DMS 273 treated with DMSO at 0.1 percent for 48 hours (cell line): Measurements from ENCODE around the gene MYH9.
"Not testable (repeated sequence)": the region's sequence is repeated elsewhere in the genome, so short reads cannot be mapped to it uniquely, and the experiment has no call there.

ENCODE experiments used
- DNase-seq: peaks from one replicate; lab custom pipeline; 2025; lab: John Stamatoyannopoulos, UW

The MYH9 gene

DNA sequence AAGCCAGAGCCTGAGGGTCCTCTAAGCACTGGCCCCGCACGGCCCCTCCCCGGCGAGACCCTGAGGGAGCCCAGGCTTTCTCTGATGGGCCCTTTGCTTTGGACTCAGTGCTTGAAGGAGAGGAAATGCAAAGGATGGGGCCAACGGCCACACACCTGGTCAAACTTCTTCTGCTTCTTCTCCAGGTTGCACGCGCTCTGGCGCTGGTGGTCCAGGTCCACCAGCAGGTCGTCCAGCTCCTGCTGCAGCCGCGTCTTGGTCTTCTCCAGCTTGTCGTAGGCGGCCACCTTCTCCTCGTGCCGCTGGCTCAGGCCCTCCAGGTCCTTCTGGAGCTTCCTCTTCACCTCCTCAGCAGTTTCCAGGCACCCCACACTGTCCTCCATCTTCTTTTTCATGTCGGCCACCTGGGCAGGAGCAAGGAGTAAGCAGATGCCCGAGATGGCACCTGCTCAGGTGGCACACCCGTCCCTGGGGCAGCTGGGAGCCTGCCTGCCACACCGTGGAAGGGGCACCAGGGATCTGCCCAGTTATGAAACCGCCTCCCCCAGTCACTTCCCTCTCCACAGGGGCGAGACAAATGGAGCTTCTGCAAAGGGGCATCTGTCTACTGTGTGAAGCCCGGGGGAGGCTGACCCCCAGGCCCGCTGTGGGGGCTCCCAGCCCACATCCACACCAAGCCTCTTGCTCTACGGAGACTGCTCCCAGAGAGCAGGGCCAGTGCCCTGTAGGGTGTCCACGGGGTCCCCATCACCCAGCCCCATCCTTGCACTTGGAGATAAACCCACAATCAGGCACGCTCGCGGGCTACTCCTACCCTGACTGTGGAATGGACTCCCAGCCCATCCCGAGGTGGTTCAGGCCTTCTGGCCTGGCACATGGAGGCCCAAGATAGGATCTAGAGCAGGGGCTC lies 95.7 kb downstream of the MYH9 start:
- no peak for DNase-seq

DNA sequence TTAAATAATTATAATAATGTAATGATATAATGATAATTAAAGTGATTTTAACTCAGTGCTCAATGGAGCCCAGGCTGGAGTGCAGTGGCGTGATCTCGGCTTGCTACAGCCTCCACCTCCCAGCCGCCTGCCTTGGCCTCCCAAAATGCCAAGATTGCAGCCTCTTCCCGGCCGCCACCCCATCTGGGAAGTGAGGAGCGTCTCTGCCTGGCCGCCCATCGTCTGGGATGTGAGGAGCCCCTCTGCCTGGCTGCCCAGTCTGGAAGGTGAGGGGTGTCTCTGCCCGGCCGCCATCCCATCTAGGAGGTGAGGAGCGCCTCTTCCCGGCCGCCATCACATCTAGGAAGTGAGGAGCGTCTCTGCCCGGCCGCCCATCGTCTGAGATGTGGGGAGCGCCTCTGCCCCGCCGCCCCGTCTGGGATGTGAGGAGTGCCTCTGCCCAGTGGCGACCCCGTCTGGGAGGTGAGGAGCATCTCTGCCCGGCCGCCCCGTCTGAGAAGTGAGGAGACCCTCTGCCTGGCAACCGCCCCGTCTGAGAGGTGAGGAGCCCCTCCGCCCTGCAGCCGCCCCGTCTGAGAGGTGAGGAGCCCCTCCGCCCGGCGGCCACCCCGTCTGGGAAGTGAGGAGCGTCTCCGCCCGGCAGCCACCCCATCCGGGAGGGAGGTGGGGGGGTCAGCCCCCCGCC lies 97.2 kb downstream of the MYH9 start:
- not testable (repeated sequence) for DNase-seq

DNA sequence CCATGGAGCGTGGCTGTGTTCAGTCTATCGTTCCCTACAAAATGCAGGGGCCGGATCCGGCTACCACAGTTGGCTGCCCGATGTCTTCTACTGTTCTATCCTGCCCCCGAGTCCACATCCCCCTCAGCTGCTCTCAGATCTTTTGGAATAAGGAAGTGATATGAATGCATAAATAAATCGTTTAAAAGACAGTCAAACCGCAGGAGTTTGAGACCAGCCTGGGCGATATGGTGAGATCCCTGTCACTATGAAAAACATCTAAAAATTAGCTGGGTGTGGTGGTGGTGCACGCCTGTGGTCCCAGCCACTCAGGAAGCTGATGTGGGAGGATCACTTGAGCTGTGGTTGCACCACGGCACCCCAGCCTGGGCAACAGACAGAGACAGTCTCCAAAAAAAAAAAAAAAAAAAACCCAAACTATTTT lies 97.8 kb downstream of the MYH9 start:
- DNase-seq: not testable (repeated sequence)

DNA sequence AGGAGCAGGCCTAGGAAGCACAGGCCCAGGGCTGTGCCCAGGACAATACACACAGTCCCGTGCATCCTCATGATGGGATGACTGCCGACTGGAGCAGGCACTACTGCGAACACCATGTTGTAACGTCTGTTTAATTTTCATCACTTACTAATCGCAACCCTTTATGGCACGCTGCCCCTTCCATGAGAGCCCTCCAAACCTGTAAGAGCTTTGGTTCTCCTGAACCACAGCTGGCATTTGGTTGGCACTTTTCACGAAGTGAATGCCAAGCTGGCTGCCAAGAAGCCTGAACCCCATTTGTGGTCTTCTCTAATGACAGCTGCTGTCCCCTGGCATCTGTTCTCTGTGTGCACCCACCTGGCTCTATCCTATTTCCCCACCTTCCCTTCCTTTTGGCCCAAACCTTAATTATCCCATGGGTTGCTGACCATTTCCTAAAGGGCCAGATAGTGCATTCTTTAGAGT lies 98.3 kb downstream of the MYH9 start:
- no peak for DNase-seq

DNA sequence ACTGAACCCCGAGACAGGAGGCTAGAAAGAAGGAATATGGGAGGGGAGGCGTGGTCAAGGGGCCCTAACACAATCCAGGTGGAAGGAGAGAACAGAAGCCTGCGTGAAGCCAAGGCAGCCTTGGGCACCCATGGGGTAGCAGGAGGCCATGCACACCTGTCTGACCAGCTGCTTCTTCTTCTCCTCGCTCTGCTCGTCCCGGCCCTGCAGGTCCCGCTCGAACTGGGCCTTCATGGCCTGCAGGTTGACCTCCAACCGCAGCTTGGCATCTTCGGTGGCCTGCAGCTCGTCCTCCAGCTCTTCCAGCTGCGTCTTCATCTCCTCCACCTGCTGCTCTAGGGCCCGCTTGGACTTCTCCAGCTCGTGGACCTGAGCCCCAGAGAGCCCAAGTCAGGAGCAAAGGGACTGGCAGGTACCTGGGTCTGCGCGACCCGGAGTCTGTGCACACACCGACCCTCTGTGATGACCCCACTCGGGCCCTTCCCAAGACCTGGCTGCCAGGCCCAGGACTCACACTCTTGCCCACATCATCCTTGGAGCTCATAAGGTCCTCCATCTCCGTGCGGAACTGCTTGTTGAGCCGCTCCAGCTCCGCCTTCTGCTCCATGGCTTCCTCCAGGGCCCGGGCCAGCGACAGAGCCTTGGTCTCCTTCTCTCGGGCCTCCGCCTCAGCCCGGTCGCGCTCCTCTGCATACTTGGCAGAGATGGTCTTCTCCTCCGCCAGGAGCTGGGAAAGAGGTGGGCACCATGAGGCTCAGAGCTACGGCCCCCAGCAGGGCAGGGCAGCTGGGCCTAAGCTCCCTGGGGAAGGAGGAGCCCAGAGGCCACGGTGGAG lies 99.0 kb downstream of the MYH9 start:
- DNase-seq: no peak

DNA sequence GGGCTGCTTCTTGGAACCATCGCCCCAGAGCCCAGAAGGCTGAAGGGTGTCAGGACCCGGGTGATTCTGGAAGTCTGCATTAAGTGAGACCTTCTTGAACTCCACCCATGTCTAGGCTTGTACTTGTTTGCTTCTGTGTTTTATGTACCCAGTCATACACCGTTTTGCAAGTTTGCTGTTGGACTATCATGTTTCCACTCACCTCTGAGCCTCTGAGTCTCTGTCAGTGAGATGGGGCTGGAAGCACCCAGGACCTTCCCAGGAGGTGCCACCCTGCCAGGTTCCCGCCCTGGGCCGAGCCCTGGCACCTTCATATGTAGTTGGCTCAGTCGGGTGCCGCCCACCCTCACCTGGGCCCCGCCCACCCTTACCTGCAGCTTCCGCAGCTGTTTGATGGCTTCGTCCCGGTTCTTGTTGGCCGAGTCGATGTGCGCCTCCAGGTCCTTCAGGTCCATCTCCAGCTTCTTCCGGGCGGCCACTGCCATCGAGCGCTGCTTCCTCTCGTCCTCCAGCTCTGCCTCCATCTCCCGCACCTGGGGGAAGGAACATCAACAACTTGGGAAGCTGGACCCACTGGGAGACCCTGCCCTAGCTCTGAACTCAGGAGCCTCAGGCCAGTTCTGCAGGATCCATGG lies 99.8 kb downstream of the MYH9 start:
- DNase-seq: no peak

DNA sequence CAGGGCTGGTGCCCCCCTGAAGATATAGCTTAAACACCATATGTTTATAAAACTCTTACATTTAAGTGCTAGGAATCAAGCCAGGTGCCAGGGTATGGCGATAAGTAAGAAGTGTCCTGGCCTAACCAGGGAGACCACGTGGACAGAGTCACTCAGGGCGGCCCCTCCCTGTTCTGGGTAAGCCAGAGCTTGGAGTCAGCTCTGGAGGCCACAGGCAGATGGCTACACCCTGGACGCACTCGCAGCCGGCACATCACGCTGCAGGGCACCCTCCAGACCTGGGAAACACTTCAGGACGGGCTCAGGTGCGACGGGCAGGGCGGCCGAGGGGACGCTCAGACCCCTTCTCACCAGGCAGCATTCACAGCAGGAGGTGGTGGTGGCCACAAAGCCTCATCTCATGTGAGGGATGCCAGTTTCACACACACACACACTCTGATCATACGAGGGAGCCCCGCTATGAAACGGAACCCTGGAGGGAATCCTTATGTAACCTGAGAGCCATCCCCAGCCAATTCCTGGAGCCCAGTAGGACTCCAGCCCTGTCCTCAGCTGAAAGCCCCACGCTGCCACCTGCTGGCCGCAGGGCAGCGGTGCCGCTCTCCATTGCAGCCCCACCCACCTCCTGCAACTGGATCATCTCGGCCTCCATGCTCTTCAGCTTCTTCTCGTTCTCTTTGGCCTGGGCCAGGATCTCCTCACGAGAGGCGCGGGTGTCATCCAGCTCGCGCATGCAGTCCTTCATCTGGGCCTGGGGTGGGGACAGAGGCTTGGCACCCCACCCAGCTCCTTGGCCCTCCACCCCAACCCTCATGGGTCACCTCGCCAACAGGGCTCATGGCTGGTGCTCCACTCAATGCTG lies 101.4 kb downstream of the MYH9 start:
- no peak for DNase-seq

DNA sequence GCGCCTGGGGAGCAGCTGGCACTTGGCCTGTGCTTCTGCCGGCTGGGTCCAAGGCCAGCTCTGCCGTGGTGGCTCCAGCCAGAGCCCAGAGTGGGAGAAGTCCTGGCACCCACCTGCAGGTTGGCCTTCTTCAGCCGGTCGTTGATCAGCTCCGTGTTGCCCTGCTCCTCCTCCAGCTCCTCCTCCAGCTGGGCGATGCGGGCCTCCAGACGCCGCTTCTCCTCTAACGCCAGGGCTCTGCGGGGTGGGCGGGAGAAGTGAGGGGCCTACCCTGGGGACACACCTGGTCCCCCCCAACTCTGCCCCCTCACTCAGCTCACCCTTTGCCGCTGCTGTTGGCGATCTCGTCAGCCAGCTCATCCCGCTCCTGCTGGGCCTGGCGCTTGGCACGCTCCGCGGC lies 102.2 kb downstream of the MYH9 start:
- DNase-seq: no peak

DNA sequence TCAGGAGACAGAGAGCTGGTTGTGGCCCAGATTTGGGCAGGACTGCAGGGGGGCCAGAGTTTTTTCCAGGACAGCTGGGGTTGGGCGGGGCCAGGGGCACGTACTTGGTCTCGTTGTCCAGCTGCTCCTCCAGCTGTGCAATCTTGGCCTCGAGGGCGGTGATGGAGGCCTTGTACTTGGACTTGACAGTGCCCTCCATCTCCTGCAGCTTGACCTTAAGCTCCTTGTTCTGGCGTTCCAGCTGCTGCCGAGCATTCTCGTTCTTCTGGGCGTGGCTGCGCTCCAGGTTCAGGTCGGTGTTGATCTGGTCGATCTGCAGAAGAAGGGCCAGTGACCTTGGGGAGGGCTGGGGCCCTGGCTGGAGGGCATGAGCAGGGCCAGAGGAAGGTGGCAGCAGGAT lies 102.8 kb downstream of the MYH9 start:
- no peak for DNase-seq

DNA sequence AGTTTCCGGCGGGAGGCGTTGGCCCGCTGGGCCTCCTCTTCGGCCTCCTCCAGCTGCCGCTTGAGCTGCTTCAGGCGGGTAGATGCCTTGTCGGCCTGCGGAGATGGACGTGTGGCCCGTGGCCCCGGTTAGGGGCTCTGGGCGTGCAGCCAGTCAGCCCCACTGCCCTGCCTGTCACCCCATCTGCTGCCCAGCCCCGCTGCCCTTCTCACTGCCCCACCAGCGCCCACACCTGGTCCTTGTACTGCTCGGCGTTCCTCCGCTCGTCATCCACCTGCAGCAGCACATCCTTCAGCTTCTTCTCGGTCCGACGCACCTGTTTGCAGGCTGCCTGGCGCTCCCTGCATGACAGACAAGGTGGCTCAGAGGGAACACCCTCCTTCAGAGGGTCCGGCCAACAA lies 103.6 kb downstream of the MYH9 start:
- DNase-seq: no peak

DNA sequence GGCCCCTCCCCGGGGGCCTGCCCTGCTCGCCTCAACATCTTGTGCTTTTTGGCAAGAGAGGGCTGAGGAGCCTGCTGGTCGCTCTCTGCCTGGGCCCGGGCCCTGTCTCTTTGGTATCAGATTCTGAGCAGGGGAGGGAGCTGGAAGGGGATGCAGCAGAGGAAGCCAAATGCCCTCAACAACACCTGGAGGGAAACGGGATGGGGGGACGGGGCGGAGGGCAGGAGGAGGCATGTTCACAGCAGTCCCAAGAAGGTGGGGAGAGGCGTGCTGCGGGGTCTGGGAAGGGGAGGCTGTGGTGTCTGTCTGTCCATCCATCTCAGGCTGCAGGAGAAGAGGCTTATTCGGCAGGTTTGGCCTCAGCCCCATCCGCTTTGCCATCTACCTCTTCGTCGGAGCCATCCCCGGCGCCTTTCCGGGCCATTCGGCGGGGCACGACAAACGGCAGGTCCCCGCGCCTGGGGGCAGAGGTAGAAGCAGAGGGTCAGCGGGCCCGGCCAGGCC lies 105.4 kb downstream of the MYH9 start:
- no peak for DNase-seq

DNA sequence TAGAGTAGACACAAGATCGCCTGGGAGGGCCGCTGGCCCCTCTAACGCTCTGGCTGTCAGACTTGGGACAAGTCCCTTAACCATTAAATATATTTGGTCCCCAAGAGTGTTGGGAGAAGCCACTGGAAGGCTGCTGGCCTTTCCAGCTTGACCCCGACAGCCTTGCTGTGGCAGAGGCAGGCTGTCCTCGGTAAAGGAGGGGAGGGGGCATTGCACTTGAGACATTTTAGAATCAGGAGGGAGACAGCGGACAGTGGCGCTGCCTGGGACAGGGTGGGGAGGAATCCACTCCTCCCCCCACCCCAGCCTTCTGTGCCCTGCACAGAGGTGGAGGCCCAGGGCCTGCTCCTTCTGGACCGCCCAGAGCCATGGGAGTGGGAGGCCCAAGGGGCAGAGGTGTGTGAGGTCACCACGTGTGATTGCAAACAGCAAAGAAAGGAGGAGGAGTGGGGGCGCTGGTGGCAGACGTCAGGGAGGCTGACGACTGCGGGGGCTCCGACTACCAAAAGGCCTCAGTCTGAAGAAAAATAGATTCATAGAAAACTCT lies 105.9 kb downstream of the MYH9 start:
- DNase-seq: no peak

DNA sequence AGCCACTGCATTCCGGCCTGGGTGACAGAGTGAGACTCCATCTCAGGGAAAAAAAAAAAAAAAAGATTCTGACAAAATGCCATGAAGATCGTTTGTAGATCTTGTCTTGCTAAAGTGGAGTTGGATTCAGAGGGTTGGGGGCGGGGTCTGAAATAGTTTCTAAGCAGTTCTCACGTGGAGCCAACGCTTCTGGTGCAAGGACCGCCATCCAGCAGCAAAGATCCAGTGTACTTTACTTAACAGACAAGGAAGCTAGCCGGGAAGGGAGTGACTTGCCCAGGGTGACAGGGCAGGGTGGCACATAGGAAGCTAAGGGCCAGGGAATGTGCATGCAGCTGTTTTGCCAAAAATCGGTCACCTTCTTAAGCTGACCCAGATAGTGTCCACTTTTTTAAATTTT lies 107.4 kb downstream of the MYH9 start:
- DNase-seq: no peak

DNA sequence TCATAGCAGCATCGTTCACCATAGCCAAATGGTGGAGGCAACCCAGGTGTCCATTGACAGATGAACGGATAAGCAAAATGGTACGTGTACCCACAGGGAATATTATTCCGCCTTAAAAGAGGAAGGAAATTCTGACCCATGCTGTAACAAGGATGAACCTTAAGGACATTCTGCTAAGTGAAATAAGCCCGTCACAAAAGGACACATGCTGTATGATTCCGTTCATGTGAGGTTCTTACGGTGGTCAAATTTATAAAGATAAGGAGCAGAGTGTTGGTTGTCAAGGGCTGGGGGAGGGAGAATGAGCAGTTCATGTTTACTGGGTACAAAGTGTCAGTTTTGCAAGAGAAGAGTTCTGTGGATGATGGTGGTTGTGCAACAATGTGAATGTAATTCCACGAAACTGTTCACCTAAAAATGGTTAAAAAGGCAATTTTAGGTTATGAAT lies 108.5 kb downstream of the MYH9 start:
- no peak for DNase-seq

DNA sequence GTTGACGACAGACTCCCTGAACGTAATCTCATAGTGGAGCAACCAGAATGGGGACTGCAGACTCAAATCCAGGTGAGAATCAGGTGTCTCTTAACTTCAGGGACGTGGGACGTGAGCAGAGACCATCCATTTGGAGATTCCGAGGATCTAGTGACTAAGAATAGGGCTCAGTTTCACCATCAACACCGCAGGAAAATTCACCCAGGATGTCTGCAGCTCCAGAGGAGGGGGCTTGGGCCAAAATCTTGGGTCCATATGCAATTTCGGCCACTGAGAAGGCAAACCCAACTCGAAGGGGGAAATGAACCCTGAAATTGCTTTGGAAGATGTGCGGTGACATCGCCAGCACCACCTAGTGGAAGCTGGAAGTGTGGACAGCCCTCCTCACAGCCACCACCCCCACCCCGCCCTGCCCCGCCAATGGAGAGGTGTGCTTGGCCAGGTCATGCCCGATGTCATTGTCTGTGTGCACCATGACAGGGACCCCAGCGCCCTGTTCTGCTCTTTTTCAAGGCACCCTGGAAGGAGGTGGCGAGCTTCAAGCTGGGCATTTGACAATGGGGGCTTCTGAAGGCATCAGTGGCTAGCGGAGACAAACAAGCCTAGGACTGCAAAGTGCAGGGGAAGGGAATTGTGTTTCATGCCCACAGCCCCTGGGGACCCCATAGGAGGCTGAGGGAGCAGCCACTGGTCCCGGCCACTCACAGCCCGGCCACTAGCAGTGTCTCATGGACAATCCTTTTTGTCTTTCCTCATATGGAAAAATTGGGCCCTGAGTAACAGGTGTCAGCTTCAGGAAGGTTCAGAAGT lies 110.1 kb downstream of the MYH9 start:
- DNase-seq: no peak

DNA sequence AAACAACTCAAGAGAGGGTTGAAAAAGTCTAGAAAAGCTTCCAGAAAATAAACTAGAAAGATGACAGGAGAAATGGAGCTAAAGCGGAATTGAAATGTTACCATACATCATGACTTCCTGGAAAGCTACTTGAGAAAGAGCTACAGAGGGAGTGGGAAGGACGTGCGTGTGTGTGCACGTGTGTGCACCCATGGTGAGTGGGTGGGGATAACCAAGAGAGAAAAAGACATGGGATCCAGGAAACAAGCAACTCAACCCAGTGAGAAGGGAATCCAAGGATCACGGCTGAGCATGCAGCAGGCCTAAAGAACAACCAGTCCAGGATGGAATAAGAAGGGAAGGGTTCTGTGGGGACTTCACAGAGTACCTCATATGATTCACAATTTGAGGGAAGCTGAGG lies 113.2 kb downstream of the MYH9 start:
- no peak for DNase-seq

DNA sequence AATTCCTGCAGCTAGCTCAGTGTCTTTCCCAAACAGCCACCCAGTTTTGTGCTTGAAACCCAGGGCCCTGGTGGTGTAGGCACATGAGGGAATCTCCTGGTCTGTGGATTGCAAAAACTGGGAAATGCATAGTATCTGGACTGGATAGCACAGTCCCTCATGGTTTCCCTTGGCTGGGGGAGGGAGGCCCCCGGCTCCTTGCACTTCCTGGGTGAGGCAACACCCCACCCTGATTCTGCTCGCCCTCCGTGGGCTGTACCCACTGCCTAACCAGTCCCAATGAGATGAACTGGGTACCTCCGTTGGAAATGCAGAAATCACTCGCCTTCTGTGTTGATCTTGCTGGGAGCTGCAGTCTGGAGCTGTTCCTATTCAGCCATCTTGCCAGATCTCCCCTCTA lies 115.8 kb downstream of the MYH9 start:
- DNase-seq: not testable (repeated sequence)

DNA sequence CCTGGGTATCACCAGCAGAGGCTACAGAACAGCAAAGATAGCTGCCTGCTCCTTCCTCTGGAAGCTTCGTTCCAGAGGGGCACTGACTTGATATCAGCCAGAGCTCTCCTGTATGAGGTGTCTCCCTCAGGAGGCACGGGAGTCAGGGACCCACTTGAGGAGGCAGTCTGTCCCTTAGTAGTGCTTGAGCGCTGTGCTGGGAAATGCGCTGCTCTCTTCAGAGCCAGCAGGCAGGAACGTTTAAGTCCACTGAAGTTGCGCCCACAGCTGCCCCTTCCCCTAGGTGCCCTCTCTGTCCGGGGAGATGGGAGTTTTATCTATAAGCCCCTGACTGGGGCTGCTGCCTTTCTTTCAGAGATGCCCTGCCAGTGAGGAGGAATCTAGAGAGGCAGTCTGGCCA lies 116.5 kb downstream of the MYH9 start:
- DNase-seq: not testable (repeated sequence)

DNA sequence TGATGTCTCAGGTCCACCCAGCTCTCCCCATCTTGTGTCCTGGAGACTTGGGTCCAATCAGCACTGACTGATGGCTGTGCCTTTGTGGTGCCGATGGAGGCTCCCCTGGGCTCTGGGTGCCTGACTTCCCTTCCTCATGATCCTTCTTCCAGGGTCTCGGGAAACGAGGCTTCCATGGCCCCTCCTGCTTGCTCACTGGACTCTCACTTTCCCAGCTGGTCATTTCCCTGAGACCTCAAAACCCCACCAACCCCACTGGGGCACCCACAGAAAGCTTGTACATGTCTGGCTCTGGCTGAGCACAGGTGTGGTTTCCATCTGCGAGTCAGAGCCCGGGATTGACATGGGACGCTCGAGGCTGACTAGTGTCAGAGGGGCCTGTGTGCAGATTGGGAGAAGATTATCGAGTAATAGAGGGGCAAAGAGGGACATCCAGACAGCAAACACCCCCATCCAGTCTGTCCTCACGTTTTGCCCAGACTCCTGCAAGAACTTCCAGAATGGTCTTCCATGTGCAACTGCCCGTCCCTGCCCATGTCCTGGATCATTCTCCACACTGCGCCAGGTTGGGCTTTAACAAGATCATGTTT lies 119.8 kb downstream of the MYH9 start:
- no peak for DNase-seq
